Activated T-cell treated with anti-CD3 and anti-CD28 coated beads, Interleukin-2, amount 50 U/mL, for 4 hours (primary cell): ENCODE results near the gene PCK1. TPM values are rescaled to one million over a fixed set of nuclear protein-coding genes. Genes with fewer than 3 reads are reported as not detected.

ENCODE experiments used
- ATAC-seq, 2 donors: fragments of 200-7000 bp; cut with Tn5 transposase; one replicate each; pipeline ENCODE4 v1.10.0; 2021
- DNase-seq: peaks from one replicate; pipeline ENCODE4 v3.0.0-alpha.2; 2020
- H3K27me3 Mint-ChIP-seq: one replicate; pipeline ENCODE4 v1.8.0; 2021; ENCODE audit warnings: low read depth, mixed read lengths
- H3K36me3 Mint-ChIP-seq: one replicate; pipeline ENCODE4 v1.8.0; 2022; ENCODE audit warnings: mixed read lengths; ENCODE audit not compliant: insufficient read depth
- H3K4me1 Mint-ChIP-seq: one replicate; pipeline ENCODE4 v1.8.0; 2021; ENCODE audit warnings: low read depth, mixed read lengths
- H3K4me3 Mint-ChIP-seq: one replicate; pipeline ENCODE4 v1.8.0; 2021; ENCODE audit warnings: mild to moderate bottlenecking, moderate library complexity, mixed read lengths
- H3K9me3 Mint-ChIP-seq: one replicate; pipeline ENCODE4 v1.8.0; 2021; ENCODE audit warnings: mixed read lengths
- total RNA-seq, 3 donors: library from RNA; stranded (reverse); gene quantifications; one replicate each; pipeline ENCODE4 v1.2.1, GENCODE V29; 2021

PCK1 gene
- total RNA-seq, 3 donors from 2014 or later: 0.21 to 0.68 (median 0.22) TPM

GRCh38 chr20:57545927-57546662 is 14.8 kb upstream of the PCK1 start:
- DNase-seq (no peak), ATAC-seq (no peak)
- peaks cover 15% of the 10 kb centered on the region for H3K27me3 Mint-ChIP-seq
- no peaks in the 10 kb centered on the region for H3K36me3 Mint-ChIP-seq
- H3K4me1 Mint-ChIP-seq: no peaks in the 10 kb centered on the region
- no peak overlapping the region for H3K4me3 Mint-ChIP-seq
- H3K9me3 Mint-ChIP-seq: no peaks in the 10 kb centered on the region

GRCh38 chr20:57546956-57547649 is 13.8 kb upstream of the PCK1 start:
- peaks cover 15% of the 10 kb centered on the region for H3K27me3 Mint-ChIP-seq
- no peak for DNase-seq
- no peak overlapping the region for H3K4me3 Mint-ChIP-seq
- no peaks in the 10 kb centered on the region for H3K9me3 Mint-ChIP-seq
- no peaks in the 10 kb centered on the region for H3K4me1 Mint-ChIP-seq
- H3K36me3 Mint-ChIP-seq: no peaks in the 10 kb centered on the region
- peak; percentile 43 to 45 for ATAC-seq

- no peak for ATAC-seq
- Mint-ChIP-seq H3K27me3 (peaks cover 12% of the 10 kb centered on the region), H3K4me1 (no peaks in the 10 kb centered on the region), H3K4me3 (no peak overlapping the region), H3K9me3 (no peaks in the 10 kb centered on the region), H3K36me3 (no peaks in the 10 kb centered on the region)
- DNase-seq: no peak
These were observed 12.5 kb upstream of the PCK1 start for GRCh38 chr20:57548177-57549058.

- no peak overlapping the region for H3K4me3 Mint-ChIP-seq
- H3K4me1 Mint-ChIP-seq: no peaks in the 10 kb centered on the region
- no peaks in the 10 kb centered on the region for H3K36me3 Mint-ChIP-seq
- H3K9me3 Mint-ChIP-seq: no peaks in the 10 kb centered on the region
- ATAC-seq: no peak
- peaks cover 22% of the 10 kb centered on the region for H3K27me3 Mint-ChIP-seq
- no peak for DNase-seq
These were observed 8.4 kb upstream of the PCK1 start for GRCh38 chr20:57552471-57552870.

- Mint-ChIP-seq H3K9me3 (no peaks in the 10 kb centered on the region), H3K4me1 (no peaks in the 10 kb centered on the region), H3K27me3 (peaks cover 18% of the 10 kb centered on the region), H3K4me3 (no peak overlapping the region), H3K36me3 (no peaks in the 10 kb centered on the region)
- DNase-seq (no peak), ATAC-seq (no peak)
These were observed 7.4 kb upstream of the PCK1 start for GRCh38 chr20:57553376-57554018.

- no peak for ATAC-seq
- H3K4me1 Mint-ChIP-seq: no peaks in the 10 kb centered on the region
- no peaks in the 10 kb centered on the region for H3K36me3 Mint-ChIP-seq
- DNase-seq: no peak
- H3K27me3 Mint-ChIP-seq: peaks cover 26% of the 10 kb centered on the region
- no peaks in the 10 kb centered on the region for H3K9me3 Mint-ChIP-seq
- no peak overlapping the region for H3K4me3 Mint-ChIP-seq
These were observed 5.3 kb upstream of the PCK1 start for GRCh38 chr20:57555457-57556184.

- DNase-seq (no peak), ATAC-seq (no peak)
- H3K27me3 Mint-ChIP-seq: peaks cover 26% of the 10 kb centered on the region
- H3K4me1 Mint-ChIP-seq: no peaks in the 10 kb centered on the region
- H3K9me3 Mint-ChIP-seq: no peaks in the 10 kb centered on the region
- H3K4me3 Mint-ChIP-seq: no peak overlapping the region
- no peaks in the 10 kb centered on the region for H3K36me3 Mint-ChIP-seq
These were observed 4.0 kb upstream of the PCK1 start for GRCh38 chr20:57556980-57557274.

GRCh38 chr20:57557926-57558613 is 2.8 kb upstream of the PCK1 start:
- Mint-ChIP-seq H3K9me3 (no peaks in the 10 kb centered on the region), H3K36me3 (no peaks in the 10 kb centered on the region), H3K27me3 (peaks cover 26% of the 10 kb centered on the region), H3K4me3 (no peak overlapping the region), H3K4me1 (no peaks in the 10 kb centered on the region)
- DNase-seq: no peak
- no peak for ATAC-seq

GRCh38 chr20:57558614-57559288 is 2.2 kb upstream of the PCK1 start:
- no peak overlapping the region for H3K4me3 Mint-ChIP-seq
- H3K36me3 Mint-ChIP-seq: no peaks in the 10 kb centered on the region
- no peaks in the 10 kb centered on the region for H3K4me1 Mint-ChIP-seq
- peaks cover 31% of the 10 kb centered on the region for H3K27me3 Mint-ChIP-seq
- H3K9me3 Mint-ChIP-seq: no peaks in the 10 kb centered on the region
- ATAC-seq: no peak
- DNase-seq: no peak

GRCh38 chr20:57559289-57559634 is 1.6 kb upstream of the PCK1 start:
- ATAC-seq (no peak), DNase-seq (no peak)
- no peaks in the 10 kb centered on the region for H3K36me3 Mint-ChIP-seq
- peaks cover 35% of the 10 kb centered on the region for H3K27me3 Mint-ChIP-seq
- no peak overlapping the region for H3K4me3 Mint-ChIP-seq
- no peaks in the 10 kb centered on the region for H3K4me1 Mint-ChIP-seq
- H3K9me3 Mint-ChIP-seq: no peaks in the 10 kb centered on the region

GRCh38 chr20:57559658-57560553 is 1.0 kb upstream of the PCK1 start:
- Mint-ChIP-seq H3K27me3 (peaks cover 35% of the 10 kb centered on the region), H3K36me3 (no peaks in the 10 kb centered on the region), H3K4me3 (no peak overlapping the region), H3K9me3 (no peaks in the 10 kb centered on the region), H3K4me1 (no peaks in the 10 kb centered on the region)
- DNase-seq (no peak), ATAC-seq (no peak)
